ENCODE results near the gene NFIA.

NFIA gene

GRCh38 chr1:61183471-61184039, 101.2 kb downstream of the NFIA start:
- DNase-seq (ENCODE audit: low spot score): peak; percentile 39

- DNase-seq (ENCODE audit: low spot score): peak; percentile 61
Measured at GRCh38 chr1:61184040-61184713, 101.8 kb downstream of the NFIA start.

GRCh38 chr1:61184714-61185106, 102.3 kb downstream of the NFIA start:
- no peak for DNase-seq (ENCODE audit: low spot score)

GRCh38 chr1:61186753-61187152, 104.4 kb downstream of the NFIA start:
- DNase-seq (ENCODE audit: low spot score): no peak

- no peak for DNase-seq (ENCODE audit: low spot score)
Measured at GRCh38 chr1:61187352-61188086, 105.2 kb downstream of the NFIA start.

- no peak for DNase-seq (ENCODE audit: low spot score)
Measured at GRCh38 chr1:61190153-61190552, 107.8 kb downstream of the NFIA start.

GRCh38 chr1:61190618-61191432, 108.5 kb downstream of the NFIA start:
- no peak for DNase-seq (ENCODE audit: low spot score)

GRCh38 chr1:61191433-61191720, 109.0 kb downstream of the NFIA start:
- no peak for DNase-seq (ENCODE audit: low spot score)

GRCh38 chr1:61192663-61193330, 110.4 kb downstream of the NFIA start:
- no peak for DNase-seq (ENCODE audit: low spot score)

GRCh38 chr1:61193808-61194207, 111.4 kb downstream of the NFIA start:
- no peak for DNase-seq (ENCODE audit: low spot score)

- no peak for DNase-seq (ENCODE audit: low spot score)
Measured at GRCh38 chr1:61198554-61198953, 116.2 kb downstream of the NFIA start.

GRCh38 chr1:61201035-61201434, 118.7 kb downstream of the NFIA start:
- no peak for DNase-seq (ENCODE audit: low spot score)

- no peak for DNase-seq (ENCODE audit: low spot score)
Measured at GRCh38 chr1:61202854-61203598, 120.7 kb downstream of the NFIA start.

- DNase-seq (ENCODE audit: low spot score): no peak
Measured at GRCh38 chr1:61204528-61204927, 122.2 kb downstream of the NFIA start.

GRCh38 chr1:61207416-61207815, 125.1 kb downstream of the NFIA start:
- DNase-seq (ENCODE audit: low spot score): no peak

GRCh38 chr1:61208172-61208571, 125.8 kb downstream of the NFIA start:
- DNase-seq (ENCODE audit: low spot score): no peak

- no peak for DNase-seq (ENCODE audit: low spot score)
Measured at GRCh38 chr1:61208831-61209230, 126.5 kb downstream of the NFIA start.

GRCh38 chr1:61210435-61211154, 128.2 kb downstream of the NFIA start:
- DNase-seq (ENCODE audit: low spot score): no peak

- no peak for DNase-seq (ENCODE audit: low spot score)
Measured at GRCh38 chr1:61213245-61214011, 131.1 kb downstream of the NFIA start.

GRCh38 chr1:61215119-61215518, 132.8 kb downstream of the NFIA start:
- DNase-seq (ENCODE audit: low spot score): no peak
